Chondrocyte (in vitro differentiated cells): ENCODE results near the gene CILP. TPM values are rescaled to one million over a fixed set of nuclear protein-coding genes. Genes with fewer than 3 reads are reported as not detected.
"Not testable (repeated sequence)": the region's sequence is repeated elsewhere in the genome, so short reads cannot be mapped to it uniquely, and the experiment has no call there.

ENCODE experiments used
- DNase-seq: peaks from one replicate; pipeline ENCODE4 v3.0.0; 2021; ENCODE audit warnings: mixed read lengths, low spot score
- H3K27ac Mint-ChIP-seq: one replicate; pipeline ENCODE4 v1.8.0; 2021; ENCODE audit warnings: mild to moderate bottlenecking, moderate library complexity, mixed read lengths; ENCODE audit not compliant: unreplicated experiment
- H3K27me3 Mint-ChIP-seq: 2 replicates; pipeline ENCODE4 v1.8.0; 2021; ENCODE audit warnings: low read depth, mixed read lengths
- H3K36me3 Mint-ChIP-seq: 2 replicates; pipeline ENCODE4 v1.8.0; 2021; ENCODE audit warnings: low read depth, mixed read lengths
- H3K4me1 Mint-ChIP-seq: 2 replicates; pipeline ENCODE4 v1.8.0; 2021; ENCODE audit warnings: low read depth, mild to moderate bottlenecking, mixed read lengths
- H3K4me3 Mint-ChIP-seq: one replicate; pipeline ENCODE4 v1.8.0; 2021; ENCODE audit warnings: mild to moderate bottlenecking, moderate library complexity, mixed read lengths; ENCODE audit not compliant: unreplicated experiment
- H3K9me3 Mint-ChIP-seq: 2 replicates; pipeline ENCODE4 v1.8.0; 2021; ENCODE audit warnings: low read depth, mixed read lengths
- CTCF ChIP-seq: fragments of 200-600 bp; sonication (generic); IDR thresholded peaks from 2 replicates; pipeline ENCODE4 v1.5.0; 2021; ENCODE audit warnings: antibody characterized with exemption, mild to moderate bottlenecking, moderate library complexity
- total RNA-seq: library from RNA; stranded (reverse); gene quantifications from 3 replicates; pipeline ENCODE4 v1.2.1, GENCODE V29; 2021

CILP gene
- total RNA-seq, 1 donor from 2014 or later: 0.22 TPM

- no peak for DNase-seq
- no peak overlapping the region for H3K4me3 Mint-ChIP-seq
- no peak for TF ChIP-seq CTCF
- H3K27me3 Mint-ChIP-seq: no peaks in the 10 kb centered on the region
- no peak overlapping the region for H3K27ac Mint-ChIP-seq
- H3K4me1 Mint-ChIP-seq: no peaks in the 10 kb centered on the region
- no peaks in the 10 kb centered on the region for H3K9me3 Mint-ChIP-seq
- peaks cover 9% of the 10 kb centered on the region for H3K36me3 Mint-ChIP-seq
These were observed 35.7 kb upstream of the CILP start for GRCh38 chr15:65246939-65247338.

- Mint-ChIP-seq H3K27me3 (no peaks in the 10 kb centered on the region), H3K36me3 (peaks cover 7% of the 10 kb centered on the region), H3K27ac (no peak overlapping the region), H3K9me3 (no peaks in the 10 kb centered on the region), H3K4me1 (no peaks in the 10 kb centered on the region), H3K4me3 (no peak overlapping the region)
- no peak for DNase-seq
- no peak for TF ChIP-seq CTCF
These were observed 34.9 kb upstream of the CILP start for GRCh38 chr15:65246026-65246714.

GRCh38 chr15:65245096-65245856 lies 34.0 kb upstream of the CILP start:
- no peak for DNase-seq
- Mint-ChIP-seq H3K36me3 (peaks cover 7% of the 10 kb centered on the region), H3K27ac (no peak overlapping the region), H3K9me3 (no peaks in the 10 kb centered on the region), H3K27me3 (no peaks in the 10 kb centered on the region), H3K4me1 (no peaks in the 10 kb centered on the region), H3K4me3 (no peak overlapping the region)
- no peak for TF ChIP-seq CTCF

- no peaks in the 10 kb centered on the region for H3K27me3 Mint-ChIP-seq
- no peaks in the 10 kb centered on the region for H3K4me1 Mint-ChIP-seq
- H3K9me3 Mint-ChIP-seq: no peaks in the 10 kb centered on the region
- H3K27ac Mint-ChIP-seq: no peak overlapping the region
- peaks cover 7% of the 10 kb centered on the region for H3K36me3 Mint-ChIP-seq
- no peak for DNase-seq
- no peak overlapping the region for H3K4me3 Mint-ChIP-seq
- no peak for TF ChIP-seq CTCF
These were observed 33.4 kb upstream of the CILP start for GRCh38 chr15:65244638-65245037.

- not testable (repeated sequence) for H3K4me1 Mint-ChIP-seq, H3K36me3 Mint-ChIP-seq, H3K4me3 Mint-ChIP-seq, H3K9me3 Mint-ChIP-seq, DNase-seq, H3K27me3 Mint-ChIP-seq, H3K27ac Mint-ChIP-seq
These were observed 25.2 kb upstream of the CILP start for GRCh38 chr15:65236443-65236842.

- no peak overlapping the region for H3K4me3 Mint-ChIP-seq
- no peaks in the 10 kb centered on the region for H3K27me3 Mint-ChIP-seq
These were observed 22.4 kb upstream of the CILP start for GRCh38 chr15:65233696-65234095.

More at GRCh38 chr15:65233696-65234095, 22.4 kb upstream of the CILP start:
- Mint-ChIP-seq H3K9me3 (no peaks in the 10 kb centered on the region), H3K36me3 (no peaks in the 10 kb centered on the region), H3K27ac (no peak overlapping the region), H3K4me1 (peaks cover 4% of the 10 kb centered on the region)
- TF ChIP-seq CTCF: no peak
- DNase-seq: no peak
